NB4 (cell line): ENCODE measurements around the gene HAPLN2.

Source experiments
- MYC ChIP-seq: IDR thresholded peaks from 2 replicates; pipeline ENCODE4 v1.6.1; 2011; ENCODE audit warnings: low read depth, low read length
- TF ChIP-seq, protein P1 (sequence below): IDR thresholded peaks from one replicate; pipeline ENCODE4 v1.5.1; 2012; ENCODE audit warnings: low read depth, low read length

DNA sequence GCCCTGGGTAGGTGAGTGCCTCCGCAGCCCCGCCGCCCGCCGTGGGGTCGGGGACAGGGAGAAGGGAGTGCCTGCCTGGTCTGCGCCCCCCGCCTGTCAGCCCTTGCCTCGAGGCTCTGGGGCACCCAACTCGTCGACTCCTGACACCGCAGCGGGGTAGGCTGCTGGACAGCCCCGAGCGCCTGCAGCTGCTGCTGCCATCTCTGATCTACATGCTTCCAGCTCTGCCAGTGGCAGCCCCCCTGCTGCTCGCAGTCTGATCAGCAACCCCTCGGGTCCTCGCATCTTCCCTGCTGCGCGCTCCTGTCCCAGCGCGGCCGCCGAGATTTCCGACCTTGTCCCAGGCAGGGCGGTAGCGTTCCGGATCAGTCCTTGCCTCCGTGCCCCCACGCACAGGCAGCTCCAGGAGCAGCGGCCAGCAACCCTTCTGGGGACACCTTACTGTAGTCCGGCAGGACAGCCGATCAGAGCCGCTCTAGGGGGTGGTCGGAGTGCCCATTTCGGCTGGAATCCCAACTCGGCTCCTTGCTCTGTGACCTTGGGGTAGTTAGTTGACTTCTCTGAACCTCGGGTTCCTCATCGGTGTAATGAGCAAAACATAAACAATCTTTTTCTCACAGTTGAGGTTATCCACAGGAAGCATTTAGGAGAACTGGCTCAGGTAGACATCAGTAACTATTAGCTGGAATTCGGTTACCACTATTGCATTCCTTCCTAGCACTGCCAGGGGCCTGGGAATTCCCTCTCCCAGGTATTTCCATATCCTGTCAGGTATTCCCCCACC lies 23.2 kb downstream of the HAPLN2 start:
- TF ChIP-seq, protein P1, sequence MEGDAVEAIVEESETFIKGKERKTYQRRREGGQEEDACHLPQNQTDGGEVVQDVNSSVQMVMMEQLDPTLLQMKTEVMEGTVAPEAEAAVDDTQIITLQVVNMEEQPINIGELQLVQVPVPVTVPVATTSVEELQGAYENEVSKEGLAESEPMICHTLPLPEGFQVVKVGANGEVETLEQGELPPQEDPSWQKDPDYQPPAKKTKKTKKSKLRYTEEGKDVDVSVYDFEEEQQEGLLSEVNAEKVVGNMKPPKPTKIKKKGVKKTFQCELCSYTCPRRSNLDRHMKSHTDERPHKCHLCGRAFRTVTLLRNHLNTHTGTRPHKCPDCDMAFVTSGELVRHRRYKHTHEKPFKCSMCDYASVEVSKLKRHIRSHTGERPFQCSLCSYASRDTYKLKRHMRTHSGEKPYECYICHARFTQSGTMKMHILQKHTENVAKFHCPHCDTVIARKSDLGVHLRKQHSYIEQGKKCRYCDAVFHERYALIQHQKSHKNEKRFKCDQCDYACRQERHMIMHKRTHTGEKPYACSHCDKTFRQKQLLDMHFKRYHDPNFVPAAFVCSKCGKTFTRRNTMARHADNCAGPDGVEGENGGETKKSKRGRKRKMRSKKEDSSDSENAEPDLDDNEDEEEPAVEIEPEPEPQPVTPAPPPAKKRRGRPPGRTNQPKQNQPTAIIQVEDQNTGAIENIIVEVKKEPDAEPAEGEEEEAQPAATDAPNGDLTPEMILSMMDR, result no peak
- TF ChIP-seq MYC, result no peak
